Upper lobe of left lung (tissue), 6 donors: ENCODE results near the gene LYSMD1. TPM values are rescaled to one million over a fixed set of nuclear protein-coding genes. Genes with fewer than 3 reads are reported as not detected.

Source experiments
- ATAC-seq, 2 donors: fragments of 200-7000 bp; cut with Tn5 transposase; one replicate each; pipeline ENCODE4 v1.9.1; 2022; ENCODE audit warnings: mild to moderate bottlenecking in 2 of 2, moderate library complexity in 2 of 2; ENCODE audit not compliant: low FRiP score in 2 of 2
- DNase-seq, 2 donors: peaks; one replicate each; pipeline ENCODE4 v3.0.0-alpha.2; 2019 to 2020
- H3K27ac ChIP-seq, 4 donors: fragments of 200-600 bp; sonication (generic); one replicate each; pipeline ENCODE4 v1.5.1; 2016 to 2019
- H3K27me3 ChIP-seq, 4 donors: fragments of 200-600 bp; sonication (generic); one replicate each; pipeline ENCODE4 v1.5.1; 2017 to 2019
- H3K36me3 ChIP-seq, 4 donors: fragments of 200-600 bp; sonication (generic); one replicate each; pipeline ENCODE4 v1.5.1; 2016 to 2019
- H3K4me1 ChIP-seq, 4 donors: fragments of 200-600 bp; sonication (generic); one replicate each; pipeline ENCODE4 v1.5.1; 2018 to 2019
- H3K4me3 ChIP-seq, 4 donors: fragments of 200-600 bp; sonication (generic); one replicate each; pipeline ENCODE4 v1.5.1; 2017 to 2019; ENCODE audit warnings: mild to moderate bottlenecking in 2 of 4, moderate library complexity in 1 of 4
- H3K9me3 ChIP-seq, 4 donors: fragments of 200-600 bp; sonication (generic); one replicate each; pipeline ENCODE4 v1.5.1; 2018 to 2019
- CTCF ChIP-seq, 6 experiments: fragments of 450-650 bp in 4 of 6; fragments of 200-600 bp in 2 of 6; sonication (generic) in 2 of 6; IDR thresholded peaks; one replicate each; pipeline ENCODE4 v1.5.1; 2016 to 2019; ENCODE audit warnings: antibody characterized with exemption in 6 of 6
- EP300 ChIP-seq, 4 donors: sonication (generic); formaldehyde crosslinking; IDR thresholded peaks; one replicate each; pipeline ENCODE4 v1.5.1; 2017; ENCODE audit warnings: antibody characterized with exemption in 4 of 4, control low read depth in 2 of 4
- POLR2A ChIP-seq, 4 donors: fragments of 450-650 bp; IDR thresholded peaks; one replicate each; pipeline ENCODE4 v1.5.1; 2016 to 2017; ENCODE audit warnings: antibody characterized with exemption in 4 of 4, mild to moderate bottlenecking in 2 of 4
- POLR2AphosphoS5 ChIP-seq, 2 donors: sonication (generic); formaldehyde crosslinking; IDR thresholded peaks; one replicate each; pipeline ENCODE4 v1.5.1; 2017; ENCODE audit warnings: antibody characterized with exemption in 2 of 2
- WGBS, 2 donors: methylation state at CpG; one replicate each; pipeline ENCODE4 v1.1.5; 2017 to 2018; 5-methylcytosine and 5-hydroxymethylcytosine counted together
- total RNA-seq, 6 donors: library from RNA; depleted of rRNA in 4 of 6; stranded (reverse); fragments of >200 nt in 4 of 6; gene quantifications; one replicate each; pipeline versions ENCODE4 v1.1.0 to v1.2.1, GENCODE V29; 2016 to 2021
- donor health status: DM: no; HTN: no; CAD: no; lungs with moderate emphysema.
- donor health status: DM: no; HTN: yes; CAD: no; lungs with severe emphysema.

The LYSMD1 gene
- total RNA-seq, 6 donors from 2014 or later = 2.2 to 16.8 (median 6.2) TPM

- Histone ChIP-seq H3K9me3 (no peaks in the 10 kb centered on the region), H3K4me3 (no peak overlapping the region), H3K36me3 (peaks cover 20 to 86% (median 65%) of the 10 kb centered on the region in 4 donors), H3K27me3 (no peaks in the 10 kb centered on the region), H3K4me1 (no peaks in the 10 kb centered on the region), H3K27ac (no peak overlapping the region)
- ATAC-seq (peak in 1 of 2 donors; percentile 43), DNase-seq (no peak)
- TF ChIP-seq EP300 (IDR thresholded peaks at IDR 0.05) (no peak), POLR2A (IDR thresholded peaks at IDR 0.05) (no peak), POLR2AphosphoS5 (IDR thresholded peaks at IDR 0.05) (no peak), CTCF (IDR thresholded peaks at IDR 0.05) (no peak)
- WGBS, 2 donors = 69 to 74% methylated on average over 6 of the region's 6 CpGs
Observed at GRCh38 chr1:151175041-151175741, 9.5 kb upstream of the LYSMD1 start.

- DNase-seq (no peak), ATAC-seq (no peak)
- H3K27me3 ChIP-seq = no peaks in the 10 kb centered on the region
- TF ChIP-seq CTCF (IDR thresholded peaks at IDR 0.05) = no peak
- TF ChIP-seq POLR2A (IDR thresholded peaks at IDR 0.05) = no peak
- TF ChIP-seq POLR2AphosphoS5 (IDR thresholded peaks at IDR 0.05) = no peak
- peaks cover 2 to 76% (median 45%) of the 10 kb centered on the region in 4 donors for H3K36me3 ChIP-seq
- peaks cover 10 to 14% (median 11%) of the 10 kb centered on the region in 4 donors for H3K4me1 ChIP-seq
- no peak overlapping the region for H3K4me3 ChIP-seq
- no peak overlapping the region for H3K27ac ChIP-seq
- no peaks in the 10 kb centered on the region for H3K9me3 ChIP-seq
- 93 to 94% methylated on average over 3 to 5 of the region's 5 CpGs for WGBS, 2 donors
Observed at GRCh38 chr1:151171190-151171589, 5.5 kb upstream of the LYSMD1 start.

GRCh38 chr1:151167116-151167515 is 1.4 kb upstream of the LYSMD1 start:
- H3K27ac ChIP-seq = no peak overlapping the region

DNA sequence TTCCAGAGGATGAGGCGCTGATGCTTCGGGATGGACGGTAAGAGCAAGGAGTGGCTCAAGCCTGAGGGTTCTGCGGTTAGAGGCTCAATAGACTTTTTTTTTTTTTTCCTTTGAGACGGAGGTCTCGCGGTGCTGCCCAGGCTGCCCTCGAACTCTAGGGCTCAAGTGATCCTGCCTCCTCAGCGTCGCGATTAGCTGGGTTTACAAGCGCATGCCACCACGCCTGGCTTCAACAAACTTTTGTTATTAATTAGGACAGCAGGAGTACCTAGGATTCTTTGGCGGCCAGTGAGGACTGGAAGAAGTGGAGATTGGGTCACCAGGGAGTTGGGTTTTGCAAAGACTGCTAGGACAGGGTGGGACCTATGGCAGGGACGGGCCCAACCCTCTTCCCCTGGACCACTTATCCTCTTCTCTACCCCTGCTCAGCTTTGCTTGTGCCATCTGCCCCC is 829 bp upstream of the LYSMD1 start:
- TF ChIP-seq POLR2A (IDR thresholded peaks at IDR 0.05) = no peak
- no peak for TF ChIP-seq POLR2AphosphoS5 (IDR thresholded peaks at IDR 0.05)
- no peak for TF ChIP-seq CTCF (IDR thresholded peaks at IDR 0.05)
- no peak for TF ChIP-seq EP300 (IDR thresholded peaks at IDR 0.05)
- Histone ChIP-seq H3K27ac (peak overlapping the region; percentile 59 to 87 (median 84)), H3K4me3 (peak overlapping the region; percentile 42 to 72 (median 68)), H3K4me1 (peaks cover 18 to 35% (median 24%) of the 10 kb centered on the region in 4 donors), H3K27me3 (no peaks in the 10 kb centered on the region), H3K36me3 (peaks cover 2 to 47% (median 30%) of the 10 kb centered on the region in 4 donors), H3K9me3 (no peaks in the 10 kb centered on the region)
- WGBS, 2 donors = 5 to 6% methylated on average over 15 of the region's 15 CpGs
- ATAC-seq (peak in 1 of 2 donors; percentile 24), DNase-seq (no peak)

More at GRCh38 chr1:151167116-151167515, 1.4 kb upstream of the LYSMD1 start:
- ATAC-seq (no peak), DNase-seq (no peak)
- H3K36me3 ChIP-seq = peaks cover 2 to 43% (median 29%) of the 10 kb centered on the region in 4 donors
- no peaks in the 10 kb centered on the region for H3K27me3 ChIP-seq
- peak overlapping the region in 1 of 4 donors; percentile 70 for H3K4me3 ChIP-seq
- no peaks in the 10 kb centered on the region for H3K9me3 ChIP-seq
- no peak for TF ChIP-seq POLR2AphosphoS5 (IDR thresholded peaks at IDR 0.05)
- TF ChIP-seq POLR2A (IDR thresholded peaks at IDR 0.05) = no peak
- H3K4me1 ChIP-seq = peaks cover 18 to 35% (median 24%) of the 10 kb centered on the region in 4 donors
- WGBS, 2 donors = 90% methylated on average over 6 of the region's 6 CpGs

GRCh38 chr1:151165281-151165737 is 393 bp downstream of the LYSMD1 start:
- 11 to 24% methylated on average over 15 of the region's 15 CpGs for WGBS, 2 donors
- H3K4me1 ChIP-seq = peaks cover 18 to 35% (median 24%) of the 10 kb centered on the region in 4 donors

More at GRCh38 chr1:151165281-151165737, 393 bp downstream of the LYSMD1 start:
- H3K36me3 ChIP-seq = peaks cover 6 to 47% (median 29%) of the 10 kb centered on the region in 4 donors
- H3K9me3 ChIP-seq = no peaks in the 10 kb centered on the region
- peak in 1 of 2 donors; percentile 25 for DNase-seq
- no peaks in the 10 kb centered on the region for H3K27me3 ChIP-seq
- H3K4me3 ChIP-seq = peak overlapping the region; percentile 49 to 72 (median 68)
- H3K27ac ChIP-seq = peak overlapping the region; percentile 65 to 87 (median 84)
- TF ChIP-seq POLR2A (IDR thresholded peaks at IDR 0.05) (no peak), POLR2AphosphoS5 (IDR thresholded peaks at IDR 0.05) (no peak), CTCF (IDR thresholded peaks at IDR 0.05) (no peak), EP300 (IDR thresholded peaks at IDR 0.05) (no peak)
- ATAC-seq = peak in 1 of 2 donors; percentile 72
